ENCODE measurements around the gene SSNA1. TPM values are rescaled to one million over a fixed set of nuclear protein-coding genes. Genes with fewer than 3 reads are reported as not detected.

SSNA1 gene
- total and polyA plus RNA-seq, 2 donors = 74.9 to 85.2 TPM

GRCh38 chr9:137159105-137160053 lies 29.1 kb upstream of the SSNA1 start:
- no peak for DNase-seq (ENCODE audit: low read depth in 6 of 9, low spot score in 9 of 9)
- 52% methylated on average over 14 of the region's 14 CpGs for WGBS
- no peaks in the 10 kb centered on the region for H3K36me3 ChIP-seq (ENCODE audit: control insufficient read depth in 2 of 2, insufficient read depth in 2 of 2, low read length in 1 of 2)
- H3K9me3 ChIP-seq (ENCODE audit: control insufficient read depth in 2 of 2, insufficient read depth in 1 of 2, low read length in 1 of 2) = no peaks in the 10 kb centered on the region
- no peak overlapping the region for H3K27ac ChIP-seq (ENCODE audit: low read depth in 1 of 2, low read length in 1 of 2)
- no peak overlapping the region for H3K4me3 ChIP-seq (ENCODE audit: low read length in 2 of 2)
- H3K4me1 ChIP-seq (ENCODE audit: control insufficient read depth in 2 of 2, insufficient read depth in 2 of 2, low read length in 2 of 2) = peaks cover 3 to 13% of the 10 kb centered on the region in 2 donors
- peaks cover 46 to 99% of the 10 kb centered on the region in 2 donors for H3K27me3 ChIP-seq (ENCODE audit: control insufficient read depth in 2 of 2, insufficient read depth in 1 of 2, low read length in 1 of 2)

GRCh38 chr9:137160054-137160425 lies 28.4 kb upstream of the SSNA1 start:
- H3K9me3 ChIP-seq (ENCODE audit: control insufficient read depth in 2 of 2, insufficient read depth in 1 of 2, low read length in 1 of 2) = no peaks in the 10 kb centered on the region
- peaks cover 48 to 99% of the 10 kb centered on the region in 2 donors for H3K27me3 ChIP-seq (ENCODE audit: control insufficient read depth in 2 of 2, insufficient read depth in 1 of 2, low read length in 1 of 2)
- H3K36me3 ChIP-seq (ENCODE audit: control insufficient read depth in 2 of 2, insufficient read depth in 2 of 2, low read length in 1 of 2) = no peaks in the 10 kb centered on the region
- no peak for DNase-seq (ENCODE audit: low read depth in 6 of 9, low spot score in 9 of 9)
- H3K4me3 ChIP-seq (ENCODE audit: low read length in 2 of 2) = no peak overlapping the region
- H3K4me1 ChIP-seq (ENCODE audit: control insufficient read depth in 2 of 2, insufficient read depth in 2 of 2, low read length in 2 of 2) = peaks cover 3 to 13% of the 10 kb centered on the region in 2 donors
- WGBS = 85% methylated on average over 17 of the region's 17 CpGs
- no peak overlapping the region for H3K27ac ChIP-seq (ENCODE audit: low read depth in 1 of 2, low read length in 1 of 2)

- no peak for DNase-seq (ENCODE audit: low read depth in 6 of 9, low spot score in 9 of 9)
- H3K27me3 ChIP-seq (ENCODE audit: control insufficient read depth in 2 of 2, insufficient read depth in 1 of 2, low read length in 1 of 2) = peaks cover 48 to 99% of the 10 kb centered on the region in 2 donors
- H3K4me1 ChIP-seq (ENCODE audit: control insufficient read depth in 2 of 2, insufficient read depth in 2 of 2, low read length in 2 of 2) = peaks cover 3 to 13% of the 10 kb centered on the region in 2 donors
- H3K9me3 ChIP-seq (ENCODE audit: control insufficient read depth in 2 of 2, insufficient read depth in 1 of 2, low read length in 1 of 2) = no peaks in the 10 kb centered on the region
- 55% methylated on average over 56 of the region's 56 CpGs for WGBS
- H3K4me3 ChIP-seq (ENCODE audit: low read length in 2 of 2) = no peak overlapping the region
- no peaks in the 10 kb centered on the region for H3K36me3 ChIP-seq (ENCODE audit: control insufficient read depth in 2 of 2, insufficient read depth in 2 of 2, low read length in 1 of 2)
- H3K27ac ChIP-seq (ENCODE audit: low read depth in 1 of 2, low read length in 1 of 2) = no peak overlapping the region
Measured at GRCh38 chr9:137160716-137161557, 27.5 kb upstream of the SSNA1 start.

- 46% methylated on average over 69 of the region's 71 CpGs for WGBS
- Histone ChIP-seq H3K4me1 (ENCODE audit: control insufficient read depth in 2 of 2, insufficient read depth in 2 of 2, low read length in 2 of 2) (peaks cover under 1 to 11% of the 10 kb centered on the region in 2 donors), H3K4me3 (ENCODE audit: low read length in 2 of 2) (no peak overlapping the region), H3K9me3 (ENCODE audit: control insufficient read depth in 2 of 2, insufficient read depth in 1 of 2, low read length in 1 of 2) (no peaks in the 10 kb centered on the region), H3K27ac (ENCODE audit: low read depth in 1 of 2, low read length in 1 of 2) (no peak overlapping the region), H3K36me3 (ENCODE audit: control insufficient read depth in 2 of 2, insufficient read depth in 2 of 2, low read length in 1 of 2) (no peaks in the 10 kb centered on the region), H3K27me3 (ENCODE audit: control insufficient read depth in 2 of 2, insufficient read depth in 1 of 2, low read length in 1 of 2) (peaks cover 48 to 99% of the 10 kb centered on the region in 2 donors)
- DNase-seq (ENCODE audit: low read depth in 6 of 9, low spot score in 9 of 9) = no peak
Measured at GRCh38 chr9:137161558-137162486, 26.7 kb upstream of the SSNA1 start.

GRCh38 chr9:137162505-137163364 lies 25.7 kb upstream of the SSNA1 start:
- Histone ChIP-seq H3K9me3 (ENCODE audit: control insufficient read depth in 2 of 2, insufficient read depth in 1 of 2, low read length in 1 of 2) (no peaks in the 10 kb centered on the region), H3K27me3 (ENCODE audit: control insufficient read depth in 2 of 2, insufficient read depth in 1 of 2, low read length in 1 of 2) (peaks cover 54 to 99% of the 10 kb centered on the region in 2 donors), H3K36me3 (ENCODE audit: control insufficient read depth in 2 of 2, insufficient read depth in 2 of 2, low read length in 1 of 2) (no peaks in the 10 kb centered on the region), H3K27ac (ENCODE audit: low read depth in 1 of 2, low read length in 1 of 2) (no peak overlapping the region), H3K4me3 (ENCODE audit: low read length in 2 of 2) (no peak overlapping the region), H3K4me1 (ENCODE audit: control insufficient read depth in 2 of 2, insufficient read depth in 2 of 2, low read length in 2 of 2) (peaks cover 0 to 10% of the 10 kb centered on the region in 2 donors)
- DNase-seq (ENCODE audit: low read depth in 6 of 9, low spot score in 9 of 9) = peak in 1 of 9 donors; percentile 70
- 60% methylated on average over 74 of the region's 74 CpGs for WGBS

GRCh38 chr9:137163365-137163715 lies 25.1 kb upstream of the SSNA1 start:
- Histone ChIP-seq H3K27ac (ENCODE audit: low read depth in 1 of 2, low read length in 1 of 2) (no peak overlapping the region), H3K27me3 (ENCODE audit: control insufficient read depth in 2 of 2, insufficient read depth in 1 of 2, low read length in 1 of 2) (peaks cover 60 to 99% of the 10 kb centered on the region in 2 donors), H3K4me1 (ENCODE audit: control insufficient read depth in 2 of 2, insufficient read depth in 2 of 2, low read length in 2 of 2) (peaks cover 2 to 12% of the 10 kb centered on the region in 2 donors), H3K4me3 (ENCODE audit: low read length in 2 of 2) (no peak overlapping the region), H3K36me3 (ENCODE audit: control insufficient read depth in 2 of 2, insufficient read depth in 2 of 2, low read length in 1 of 2) (no peaks in the 10 kb centered on the region), H3K9me3 (ENCODE audit: control insufficient read depth in 2 of 2, insufficient read depth in 1 of 2, low read length in 1 of 2) (no peaks in the 10 kb centered on the region)
- 76% methylated on average over 26 of the region's 26 CpGs for WGBS
- DNase-seq (ENCODE audit: low read depth in 6 of 9, low spot score in 9 of 9) = no peak

GRCh38 chr9:137163805-137164204 lies 24.7 kb upstream of the SSNA1 start:
- Histone ChIP-seq H3K27me3 (ENCODE audit: control insufficient read depth in 2 of 2, insufficient read depth in 1 of 2, low read length in 1 of 2) (peaks cover 65 to 99% of the 10 kb centered on the region in 2 donors), H3K4me3 (ENCODE audit: low read length in 2 of 2) (no peak overlapping the region), H3K27ac (ENCODE audit: low read depth in 1 of 2, low read length in 1 of 2) (no peak overlapping the region), H3K4me1 (ENCODE audit: control insufficient read depth in 2 of 2, insufficient read depth in 2 of 2, low read length in 2 of 2) (peaks cover 5 to 12% of the 10 kb centered on the region in 2 donors), H3K36me3 (ENCODE audit: control insufficient read depth in 2 of 2, insufficient read depth in 2 of 2, low read length in 1 of 2) (no peaks in the 10 kb centered on the region), H3K9me3 (ENCODE audit: control insufficient read depth in 2 of 2, insufficient read depth in 1 of 2, low read length in 1 of 2) (no peaks in the 10 kb centered on the region)
- no peak for DNase-seq (ENCODE audit: low read depth in 6 of 9, low spot score in 9 of 9)
- 94% methylated on average over 22 of the region's 22 CpGs for WGBS

All from thymus (tissue), 11 donors.